Measurements from ENCODE around the gene FHL5.
"Not testable (repeated sequence)": the region's sequence is repeated elsewhere in the genome, so short reads cannot be mapped to it uniquely, and the experiment has no call there.

The FHL5 gene

GRCh38 chr6:96562886-96563285 lies at the start of gene FHL5:
FHL5 (plus strand) TSS chr6:96563128; CDS start chr6:96603614, 40,486 bp downstream.
- no peak for DNase-seq

- DNase-seq, result no peak
Measured at GRCh38 chr6:96520171-96521115, 42.5 kb upstream of the FHL5 start.

- no peak for DNase-seq
Measured at GRCh38 chr6:96521306-96521643, 41.7 kb upstream of the FHL5 start.

- peak; percentile 93 for DNase-seq
Measured at GRCh38 chr6:96521644-96522464, 41.1 kb upstream of the FHL5 start, which contains the start of gene UFL1. UFL1 (plus strand) TSS chr6:96521806; CDS start chr6:96521874, 68 bp downstream.

- DNase-seq, result no peak
Measured at GRCh38 chr6:96522465-96523009, 40.4 kb upstream of the FHL5 start.

GRCh38 chr6:96528193-96528592 lies 34.7 kb upstream of the FHL5 start:
- DNase-seq, result no peak

- DNase-seq, result no peak
Measured at GRCh38 chr6:96532399-96532798, 30.5 kb upstream of the FHL5 start.

GRCh38 chr6:96537726-96538125 lies 25.2 kb upstream of the FHL5 start:
- no peak for DNase-seq

GRCh38 chr6:96542702-96543101 lies 20.2 kb upstream of the FHL5 start:
- DNase-seq, result peak; percentile 28

- no peak for DNase-seq
Measured at GRCh38 chr6:96545882-96546281, 17.0 kb upstream of the FHL5 start.

- no peak for DNase-seq
Measured at GRCh38 chr6:96547654-96548053, 15.3 kb upstream of the FHL5 start.

- no peak for DNase-seq
Measured at GRCh38 chr6:96554558-96554957, 8.4 kb upstream of the FHL5 start.

- not testable (repeated sequence) for DNase-seq
Measured at GRCh38 chr6:96559740-96560139, 3.2 kb upstream of the FHL5 start.

GRCh38 chr6:96563853-96564252 lies 925 bp downstream of the FHL5 start:
- no peak for DNase-seq

GRCh38 chr6:96570053-96570452 lies 7.1 kb downstream of the FHL5 start:
- DNase-seq, result no peak

- no peak for DNase-seq
Measured at GRCh38 chr6:96571551-96571950, 8.6 kb downstream of the FHL5 start.

GRCh38 chr6:96575359-96575758 lies 12.4 kb downstream of the FHL5 start:
- no peak for DNase-seq

- DNase-seq, result no peak
Measured at GRCh38 chr6:96576221-96576620, 13.3 kb downstream of the FHL5 start.

GRCh38 chr6:96582021-96582420 lies 19.1 kb downstream of the FHL5 start:
- DNase-seq, result no peak

GRCh38 chr6:96582436-96582835 lies 19.5 kb downstream of the FHL5 start:
- DNase-seq, result no peak

- no peak for DNase-seq
Measured at GRCh38 chr6:96604420-96604819, 41.5 kb downstream of the FHL5 start.

GRCh38 chr6:96608074-96608473 lies 45.1 kb downstream of the FHL5 start:
- no peak for DNase-seq

- DNase-seq, result no peak
Measured at GRCh38 chr6:96610019-96610418, 47.1 kb downstream of the FHL5 start.
